H1 (cell line): Measurements from ENCODE around the gene SCAMP2. TPM values are rescaled to one million over a fixed set of nuclear protein-coding genes. Genes with fewer than 3 reads are reported as not detected.

Source experiments
- CTCF ChIA-PET: fragments of 300-600 bp; sonication (Branson Sonifier 250); formaldehyde crosslinking; loops from one replicate; lab custom pipeline; 2021; ENCODE audit not compliant: partially characterized antibody; lab: Charles Lee
- POLR2A ChIA-PET: fragments of 300-600 bp; sonication (Branson Sonifier 250); formaldehyde crosslinking; loops from one replicate; lab custom pipeline; 2021; ENCODE audit warnings: inconsistent platforms; ENCODE audit not compliant: partially characterized antibody; lab: Charles Lee
- DNase-seq, 2 experiments: peaks; one replicate each; pipeline versions ENCODE4 v3.0.0 to v3.0.0-alpha.2; 2010 to 2022; ENCODE audit warnings: low spot score in 2 of 2, low read depth in 1 of 2, mixed read lengths in 1 of 2
- FAIRE-seq: peaks from 2 replicates; lab custom pipeline; 2011; peaks lifted over from hg19 to GRCh38; lab: Jason Lieb, UNC
- H2AFZ ChIP-seq: 2 replicates; pipeline ENCODE4 v1.8.1; 2012; ENCODE audit warnings: low read length, inconsistent platforms
- H2AK5ac ChIP-seq: 2 replicates; pipeline ENCODE4 v1.6.1; 2013; ENCODE audit warnings: low read depth, low read length
- H2BK120ac ChIP-seq: replicated peaks from 2 replicates; pipeline ENCODE3; 2013; ENCODE audit warnings: low read depth, low read length, inconsistent platforms
- H2BK12ac ChIP-seq: 2 replicates; pipeline ENCODE4 v1.6.1; 2013; ENCODE audit warnings: low read depth, low read length
- H2BK15ac ChIP-seq: 2 replicates; pipeline ENCODE4 v1.6.1; 2013; ENCODE audit warnings: low read length
- H2BK20ac ChIP-seq: 2 replicates; pipeline ENCODE4 v1.6.1; 2013; ENCODE audit warnings: low read length
- H2BK5ac ChIP-seq: 2 replicates; pipeline ENCODE4 v1.6.1; 2013; ENCODE audit warnings: low read depth, low read length
- H3K14ac ChIP-seq: 2 replicates; pipeline ENCODE4 v1.6.1; 2013; ENCODE audit warnings: inconsistent platforms; ENCODE audit not compliant: insufficient read length
- H3K18ac ChIP-seq: 2 replicates; pipeline ENCODE4 v1.6.1; 2013; ENCODE audit warnings: low read length; ENCODE audit errors: extremely low read depth
- H3K23ac ChIP-seq: 2 replicates; pipeline ENCODE4 v1.6.1; 2013; ENCODE audit warnings: inconsistent platforms; ENCODE audit not compliant: insufficient read length
- H3K23me2 ChIP-seq: 2 replicates; pipeline ENCODE4 v1.6.1; 2013; ENCODE audit warnings: low read depth, low read length
- H3K27ac ChIP-seq: 2 replicates; pipeline ENCODE4 v1.6.1; 2011; ENCODE audit warnings: low read depth, low read length, inconsistent platforms
- H3K27me3 ChIP-seq, 4 experiments: replicated peaks in 1 of 4; 1 replicate in 1 of 4; 2 replicates in 3 of 4; pipeline versions ENCODE4 v1.6.1 to v1.8.1; 2011 to 2013; ENCODE audit warnings: low read length in 3 of 4, mild to moderate bottlenecking in 3 of 4, inconsistent platforms in 2 of 4, mixed read lengths in 2 of 4, moderate library complexity in 1 of 4; ENCODE audit not compliant: control insufficient read depth in 3 of 4, insufficient read depth in 3 of 4; ENCODE audit errors: extremely low read depth in 1 of 4
- H3K36me3 ChIP-seq, 4 experiments: 2 replicates each; pipeline versions ENCODE4 v1.6.1 to v1.8.1; 2011 to 2013; ENCODE audit warnings: mild to moderate bottlenecking in 4 of 4, low read length in 3 of 4, moderate library complexity in 2 of 4, control low read depth in 1 of 4, inconsistent platforms in 1 of 4; ENCODE audit not compliant: insufficient read depth in 4 of 4, control insufficient read depth in 2 of 4
- H3K4ac ChIP-seq: replicated peaks from 2 replicates; pipeline ENCODE3; 2013; ENCODE audit warnings: low read length, low read depth, mixed read lengths, inconsistent platforms; ENCODE audit not compliant: insufficient read length
- H3K4me1 ChIP-seq, 4 experiments: replicated peaks in 1 of 4; 1 replicate in 1 of 4; 2 replicates in 3 of 4; pipeline versions ENCODE4 v1.6.1 to v1.8.1; 2011 to 2013; ENCODE audit warnings: low read length in 3 of 4, inconsistent platforms in 2 of 4, mixed read lengths in 1 of 4; ENCODE audit not compliant: insufficient read depth in 4 of 4, control insufficient read depth in 3 of 4
- H3K4me2 ChIP-seq, 2 experiments: 2 replicates each; pipeline versions ENCODE4 v1.6.1 to v1.8.1; 2011 to 2013; ENCODE audit warnings: low read depth in 2 of 2, low read length in 2 of 2, control low read depth in 1 of 2, inconsistent platforms in 1 of 2, mild to moderate bottlenecking in 1 of 2; ENCODE audit not compliant: insufficient read depth in 1 of 2
- H3K4me3 ChIP-seq, 4 experiments: fragments of 200-600, 300-600 bp in 1 of 4; sonication (generic), shearing (Covaris generic), sonication (Bioruptor Twin) in 1 of 4; 2 replicates each; pipeline versions ENCODE4 v1.5.1 to v1.8.1; 2011 to 2016; ENCODE audit warnings: low read length in 4 of 4, low read depth in 3 of 4, control low read depth in 2 of 4, inconsistent platforms in 2 of 4, mild to moderate bottlenecking in 2 of 4, mixed read lengths in 1 of 4, moderate library complexity in 1 of 4; ENCODE audit not compliant: insufficient read depth in 2 of 4; ENCODE audit errors: extremely low read depth in 1 of 4
- H3K56ac ChIP-seq: replicated peaks from 2 replicates; pipeline ENCODE3; 2013; ENCODE audit warnings: low read depth, mild to moderate bottlenecking, mixed read lengths, low read length, inconsistent platforms; ENCODE audit not compliant: insufficient read length
- H3K79me1 ChIP-seq: 2 replicates; pipeline ENCODE4 v1.6.1; 2013; ENCODE audit warnings: low read depth, low read length, control low read depth
- H3K79me2 ChIP-seq, 2 experiments: 2 replicates each; pipeline versions ENCODE4 v1.6.1 to v1.8.1; 2012 to 2013; ENCODE audit warnings: low read length in 2 of 2, mild to moderate bottlenecking in 2 of 2, inconsistent platforms in 1 of 2; ENCODE audit not compliant: insufficient read depth in 2 of 2, control insufficient read depth in 1 of 2
- H3K9ac ChIP-seq, 4 experiments: replicated peaks in 1 of 4; 1 replicate in 1 of 4; 2 replicates in 3 of 4; pipeline versions ENCODE4 v1.6.1 to v1.8.1; 2011 to 2013; ENCODE audit warnings: low read depth in 3 of 4, low read length in 3 of 4, control low read depth in 2 of 4, mild to moderate bottlenecking in 2 of 4, moderate library complexity in 2 of 4, inconsistent platforms in 1 of 4; ENCODE audit errors: extremely low read depth in 1 of 4
- H3K9me3 ChIP-seq, 2 experiments: 2 replicates each; pipeline versions ENCODE4 v1.6.1 to v1.8.1; 2012 to 2013; ENCODE audit warnings: mild to moderate bottlenecking in 2 of 2, moderate library complexity in 2 of 2, control low read depth in 1 of 2, inconsistent platforms in 1 of 2, low read depth in 1 of 2, low read length in 1 of 2, mixed read lengths in 1 of 2; ENCODE audit not compliant: insufficient read depth in 2 of 2
- H4K20me1 ChIP-seq, 2 experiments: replicated peaks in 1 of 2; 2 replicates each; pipeline versions ENCODE3 to v1.8.1; 2011 to 2013; ENCODE audit warnings: inconsistent platforms in 2 of 2, low read length in 2 of 2, mild to moderate bottlenecking in 1 of 2; ENCODE audit not compliant: insufficient read depth in 2 of 2, control insufficient read depth in 1 of 2
- H4K5ac ChIP-seq: 2 replicates; pipeline ENCODE4 v1.6.1; 2013; ENCODE audit warnings: low read length, low read depth, mixed read lengths, inconsistent platforms; ENCODE audit not compliant: insufficient read length
- H4K8ac ChIP-seq: 2 replicates; pipeline ENCODE4 v1.8.0; 2013; ENCODE audit warnings: mild to moderate bottlenecking, moderate library complexity, low read length, inconsistent platforms; ENCODE audit not compliant: insufficient read depth; ENCODE audit errors: extremely low read depth
- H4K91ac ChIP-seq: replicated peaks from 2 replicates; pipeline ENCODE3; 2013; ENCODE audit warnings: low read length, mixed read lengths, inconsistent platforms; ENCODE audit not compliant: insufficient read length
- ATF3 ChIP-seq: IDR thresholded peaks from 2 replicates; pipeline ENCODE4 v1.6.1; 2011; ENCODE audit warnings: low read depth, mild to moderate bottlenecking, low read length; ENCODE audit not compliant: insufficient read depth
- BACH1 ChIP-seq: IDR thresholded peaks from 2 replicates; pipeline ENCODE4 v1.6.1; 2012; ENCODE audit warnings: low read length, improper control_type of control experiment
- CBX8 ChIP-seq: fragments of 300-800, 300-1000 bp; sonication (generic); IDR thresholded peaks from 2 replicates; pipeline ENCODE4 v1.7.1; 2016; ENCODE audit warnings: low read depth, low read length, borderline replicate concordance
- E2F6 ChIP-seq: IDR thresholded peaks from 2 replicates; pipeline ENCODE4 v1.6.1; 2012; ENCODE audit warnings: inconsistent platforms
- EGR1 ChIP-seq: IDR thresholded peaks from 2 replicates; pipeline ENCODE4 v1.6.1; 2011; ENCODE audit warnings: low read depth, low read length, borderline replicate concordance
- FOSL1 ChIP-seq: IDR thresholded peaks from 2 replicates; pipeline ENCODE4 v1.6.1; 2011; ENCODE audit warnings: mild to moderate bottlenecking, low read depth, low read length, moderate library complexity; ENCODE audit not compliant: insufficient read depth
- KDM4A ChIP-seq: IDR thresholded peaks from one replicate; pipeline ENCODE4 v1.7.1; 2012; ENCODE audit warnings: low read depth, mild to moderate bottlenecking, moderate library complexity, low read length, inconsistent platforms; ENCODE audit not compliant: severe bottlenecking
- NANOG ChIP-seq: IDR thresholded peaks from 2 replicates; pipeline ENCODE4 v1.6.1; 2011; ENCODE audit warnings: low read length, low read depth, mild to moderate bottlenecking, inconsistent platforms; ENCODE audit not compliant: insufficient read depth, poor library complexity, severe bottlenecking
- POLR2A ChIP-seq, 2 experiments: IDR thresholded peaks; 1 replicate in 1 of 2; 2 replicates in 1 of 2; pipeline ENCODE4 v1.6.1; 2011; ENCODE audit warnings: low read depth in 2 of 2, low read length in 2 of 2, mild to moderate bottlenecking in 2 of 2; ENCODE audit errors: control extremely low read depth in 1 of 2
- POU5F1 ChIP-seq: IDR thresholded peaks from 2 replicates; pipeline ENCODE4 v1.6.1; 2011; ENCODE audit warnings: low read depth, mild to moderate bottlenecking, low read length, moderate library complexity
- RFX5 ChIP-seq: IDR thresholded peaks from 2 replicates; pipeline ENCODE4 v1.6.1; 2011; ENCODE audit warnings: low read depth, low read length, improper control_type of control experiment, borderline replicate concordance
- RNF2 ChIP-seq: fragments of 200-900, 300-1000 bp; sonication (generic); IDR thresholded peaks from 2 replicates; pipeline ENCODE4 v1.7.1; 2016; ENCODE audit warnings: borderline replicate concordance, low read depth, mild to moderate bottlenecking, antibody characterized with exemption, low read length; ENCODE audit not compliant: poor library complexity, severe bottlenecking; ENCODE audit errors: missing control alignments
- SIRT6 ChIP-seq: IDR thresholded peaks from one replicate; pipeline ENCODE4 v1.7.1; 2012; ENCODE audit warnings: low read length, inconsistent platforms
- WGBS, 2 experiments: shearing (Covaris generic) in 1 of 2; methylation state at CpG; one replicate each; pipeline versions ENCODE4 v1.1.6 to v1.1.7; 2013 to 2015; ENCODE audit warnings: low lambda C conversion rate in 2 of 2, mixed read lengths in 2 of 2, inconsistent platforms in 1 of 2, low coverage in 1 of 2, missing lambda C conversion rate in 1 of 2; ENCODE audit not compliant: insufficient replicate concordance in 2 of 2, insufficient coverage in 1 of 2, insufficient read length in 1 of 2; ENCODE audit errors: extremely low coverage in 1 of 2, missing lambda C conversion rate in 1 of 2; 5-methylcytosine and 5-hydroxymethylcytosine counted together
- polyA plus RNA-seq, 7 experiments: library from polyadenylated mRNA; depleted of rRNA in 3 of 7; stranded (reverse) in 5 of 7; unstranded in 2 of 7; fragments of >200 nt in 5 of 7; fragments of 200-250 nt in 2 of 7; gene quantifications; 1 replicate in 5 of 7; 2 replicates in 1 of 7; 4 replicates in 1 of 7; pipeline versions ENCODE4 v1.2.1 to v1.2.3, GENCODE V29; 2011 to 2013; ENCODE audit warnings: missing spikeins in 2 of 7, mixed read lengths in 2 of 7
- total RNA-seq: library from RNA; stranded (reverse); fragmentation: NEBNext Ultra II Directional; extraction: Animal tissue kit (Norgen Biotek cat#: 25700); gene quantifications from 2 replicates; pipeline ENCODE4 v1.2.1, GENCODE V29; 2021

The SCAMP2 gene
- total and polyA plus RNA-seq, 2 of the 8 experiments (the other 6 are each of a cell fraction or from before 2014, with no cell fraction given), result 41.7 to 131 TPM

GRCh38 chr15:74891469-74891868, 18.3 kb upstream of the SCAMP2 start:
- Histone ChIP-seq H2BK20ac (no peak overlapping the region), H3K36me3 (peaks cover 5 to 18% (median 15%) of the 10 kb centered on the region in 4 experiments; a peak in 6 of 8 replicates), H3K79me1 (no peaks in the 10 kb centered on the region), H3K4me3 (no peak overlapping the region), H3K4me2 (no peak overlapping the region; a peak in 1 of 4 replicates), H2AFZ (no peak overlapping the region), H3K79me2 (no peaks in the 10 kb centered on the region), H2BK5ac (no peak overlapping the region), H3K4ac (no peak overlapping the region), H2BK15ac (no peak overlapping the region), H3K18ac (no peak overlapping the region), H2BK120ac (no peak overlapping the region), H3K27me3 (no peaks in the 10 kb centered on the region), H4K5ac (no peak overlapping the region), H3K14ac (no peak overlapping the region), H4K91ac (no peak overlapping the region), H4K20me1 (no peaks in the 10 kb centered on the region), H3K23me2 (peaks cover 9% of the 10 kb centered on the region), H4K8ac (no peak overlapping the region), H2AK5ac (no peak overlapping the region), H3K4me1 (peaks cover 0 to 4% (median 2%) of the 10 kb centered on the region in 4 experiments; a peak in 4 of 7 replicates), H3K9me3 (no peaks in the 10 kb centered on the region), H3K9ac (no peak overlapping the region), H3K27ac (no peak overlapping the region), H2BK12ac (no peak overlapping the region), H3K56ac (no peak overlapping the region), H3K23ac (no peak overlapping the region)
- DNase-seq (no peak), FAIRE-seq (no peak)
- ChIA-PET CTCF (interaction anchor here (0.7 to 6.2 kb wide), 5 partner anchors 7 to 56 kb away, joined by 3 to 54 read pairs (median 3); no protein-coding TSS in a partner anchor), POLR2A (interaction anchor here (0.7 to 7.0 kb wide), 3 partner anchors 11 to 48 kb away, joined by 3 to 116 read pairs (median 5); partner anchors contain the start of genes FAM219B and ULK3)
- WGBS, 2 experiments, result 93% methylated on average over 3 of the region's 3 CpGs; no CpG with 5 or more reads in 1 of the 2 experiments
- no peak for TF ChIP-seq BACH1
- no peak for TF ChIP-seq NANOG
- no peak for TF ChIP-seq POLR2A (IDR thresholded peaks at IDR 0.05; ENCODE audit: control extremely low read depth in 1 of 2, low read depth in 2 of 2, low read length in 2 of 2)
- TF ChIP-seq SIRT6, result no peak
- no peak for TF ChIP-seq ATF3
- TF ChIP-seq FOSL1, result no peak
- TF ChIP-seq KDM4A, result no peak
- TF ChIP-seq CBX8, result no peak
- TF ChIP-seq EGR1, result no peak
- TF ChIP-seq RNF2, result no peak
- no peak for TF ChIP-seq E2F6
- no peak for TF ChIP-seq POU5F1
- no peak for TF ChIP-seq RFX5
